ENCODE data around the gene SFR1. TPM values are rescaled to one million over a fixed set of nuclear protein-coding genes. Genes with fewer than 3 reads are reported as not detected.

The SFR1 gene
- total RNA-seq, 6 experiments from 2014 or later: 4.4 to 6.5 (median 5.7) TPM

DNA sequence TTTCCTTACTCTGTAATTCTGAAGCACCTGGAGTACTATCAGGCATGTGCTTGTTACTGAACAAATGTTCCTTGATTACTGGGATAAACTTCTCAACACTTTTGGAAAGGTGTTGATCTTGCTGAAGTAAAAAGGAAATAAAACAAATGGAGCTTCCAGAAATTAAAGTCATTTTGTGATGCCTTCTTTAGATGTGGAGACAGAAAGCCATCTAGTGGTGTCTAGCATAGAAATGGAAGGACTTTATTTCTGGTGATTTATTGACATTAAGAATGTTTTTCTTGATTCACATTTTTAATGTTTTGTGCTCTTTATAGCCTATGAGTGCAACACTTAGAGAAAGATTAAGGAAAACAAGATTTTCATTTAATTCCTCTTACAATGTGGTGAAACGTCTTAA is 1.4 kb downstream of the SFR1 start:
- H3K4me1 Mint-ChIP-seq (ENCODE audit: low read depth): peaks cover 40% of the 10 kb centered on the region
- DNase-seq: peak; percentile 32
- no peaks in the 10 kb centered on the region; the same call in 1 of the 2 replicates for H3K36me3 Mint-ChIP-seq (ENCODE audit: low read depth)
- no peaks in the 10 kb centered on the region; the same call in 1 of the 2 replicates for H3K27me3 Mint-ChIP-seq (ENCODE audit: insufficient read depth)
- TF ChIP-seq CTCF (IDR thresholded peaks at IDR 0.05): peak; percentile 74
- no peaks in the 10 kb centered on the region for H3K9me3 Mint-ChIP-seq
- H3K27ac Mint-ChIP-seq: no peak overlapping the region; the same call in 1 of the 2 replicates
- H3K4me3 Mint-ChIP-seq: peak overlapping the region; percentile 89

DNA sequence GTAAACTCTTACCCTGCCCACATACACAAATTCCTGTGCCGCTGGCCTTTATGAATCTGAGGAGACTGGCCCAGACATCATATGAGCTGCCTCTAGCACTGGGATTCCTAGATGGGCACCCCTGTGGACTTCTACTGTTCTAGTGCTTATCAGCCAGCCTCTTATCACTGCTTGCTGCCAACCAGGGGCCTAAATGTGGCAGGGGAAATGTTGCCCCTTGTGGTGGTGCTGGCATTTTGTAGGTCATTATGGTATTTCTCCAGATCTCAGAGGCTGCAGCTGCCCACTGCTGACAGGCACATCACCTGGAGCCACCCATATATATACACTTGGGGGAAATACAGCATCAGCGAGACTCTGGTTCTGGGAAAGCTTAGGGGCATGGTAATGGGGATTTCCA is 5.4 kb downstream of the SFR1 start:
- H3K9me3 Mint-ChIP-seq: no peaks in the 10 kb centered on the region
- H3K27me3 Mint-ChIP-seq (ENCODE audit: insufficient read depth): peaks cover 3% of the 10 kb centered on the region; the same call in 1 of the 2 replicates
- H3K4me1 Mint-ChIP-seq (ENCODE audit: low read depth): peaks cover 21% of the 10 kb centered on the region
- H3K4me3 Mint-ChIP-seq: no peak overlapping the region
- DNase-seq: no peak
- peak; percentile 57 for TF ChIP-seq CTCF (IDR thresholded peaks at IDR 0.05)
- H3K27ac Mint-ChIP-seq: no peak overlapping the region
- no peaks in the 10 kb centered on the region; the same call in 1 of the 2 replicates for H3K36me3 Mint-ChIP-seq (ENCODE audit: low read depth)

DNA sequence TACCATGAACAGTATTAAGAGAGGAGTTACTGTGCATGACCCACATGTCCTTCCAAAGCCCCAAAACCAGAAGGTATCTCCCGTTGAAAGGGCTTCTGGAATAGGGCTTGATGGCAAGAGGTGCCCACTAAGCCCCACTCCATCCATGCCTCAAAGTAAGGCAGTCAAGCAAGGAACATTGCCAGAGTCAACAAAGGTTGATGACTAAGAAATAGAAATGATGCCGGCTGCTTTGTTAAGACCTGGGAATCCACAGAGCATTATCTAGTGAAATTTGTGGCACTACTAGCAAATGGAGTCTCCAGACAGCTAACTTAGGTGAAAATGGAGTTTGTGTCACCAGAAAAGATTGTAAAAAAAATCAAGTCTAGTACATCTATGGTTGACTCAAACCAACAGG is 6.2 kb downstream of the SFR1 start:
- H3K4me1 Mint-ChIP-seq (ENCODE audit: low read depth): peaks cover 13% of the 10 kb centered on the region

GRCh38 chr10:104130041-104130440 is 8.1 kb downstream of the SFR1 start:
- H3K4me3 Mint-ChIP-seq: no peak overlapping the region
- H3K27me3 Mint-ChIP-seq (ENCODE audit: insufficient read depth): peaks cover 6% of the 10 kb centered on the region
- no peak overlapping the region for H3K27ac Mint-ChIP-seq
- TF ChIP-seq CTCF (IDR thresholded peaks at IDR 0.05): no peak
- no peaks in the 10 kb centered on the region for H3K9me3 Mint-ChIP-seq
- H3K4me1 Mint-ChIP-seq (ENCODE audit: low read depth): peaks cover 7% of the 10 kb centered on the region
- no peak for DNase-seq
- H3K36me3 Mint-ChIP-seq (ENCODE audit: low read depth): no peaks in the 10 kb centered on the region; the same call in 1 of the 2 replicates

More for the DNA sequence above, 6.2 kb downstream of the SFR1 start:
- Mint-ChIP-seq H3K4me3 (no peak overlapping the region), H3K27ac (no peak overlapping the region), H3K9me3 (no peaks in the 10 kb centered on the region), H3K36me3 (ENCODE audit: low read depth) (no peaks in the 10 kb centered on the region; the same call in 1 of the 2 replicates), H3K27me3 (ENCODE audit: insufficient read depth) (peaks cover 3% of the 10 kb centered on the region)
- peak; percentile 16 for DNase-seq
- TF ChIP-seq CTCF (IDR thresholded peaks at IDR 0.05): no peak

- H3K27ac Mint-ChIP-seq: no peak overlapping the region
- no peak overlapping the region for H3K4me3 Mint-ChIP-seq
- H3K36me3 Mint-ChIP-seq (ENCODE audit: low read depth): no peaks in the 10 kb centered on the region
- H3K4me1 Mint-ChIP-seq (ENCODE audit: low read depth): no peaks in the 10 kb centered on the region
- H3K9me3 Mint-ChIP-seq: no peaks in the 10 kb centered on the region
- H3K27me3 Mint-ChIP-seq (ENCODE audit: insufficient read depth): peaks cover 11% of the 10 kb centered on the region
- no peak for TF ChIP-seq CTCF (IDR thresholded peaks at IDR 0.05)
- DNase-seq: no peak
Observed at GRCh38 chr10:104138131-104138530, 16.2 kb downstream of the SFR1 start.

GRCh38 chr10:104139221-104139620 is 17.2 kb downstream of the SFR1 start:
- Mint-ChIP-seq H3K27me3 (ENCODE audit: insufficient read depth) (peaks cover 15% of the 10 kb centered on the region), H3K4me3 (no peak overlapping the region)
- DNase-seq: no peak

More at GRCh38 chr10:104139221-104139620, 17.2 kb downstream of the SFR1 start:
- Mint-ChIP-seq H3K4me1 (ENCODE audit: low read depth) (no peaks in the 10 kb centered on the region), H3K9me3 (no peaks in the 10 kb centered on the region), H3K36me3 (ENCODE audit: low read depth) (no peaks in the 10 kb centered on the region), H3K27ac (no peak overlapping the region)
- peak; percentile 53; the same call in 1 of the 2 replicates for TF ChIP-seq CTCF (IDR thresholded peaks at IDR 0.05)
